ENCODE measurements around the gene BUB1B.

The BUB1B gene, protein sequence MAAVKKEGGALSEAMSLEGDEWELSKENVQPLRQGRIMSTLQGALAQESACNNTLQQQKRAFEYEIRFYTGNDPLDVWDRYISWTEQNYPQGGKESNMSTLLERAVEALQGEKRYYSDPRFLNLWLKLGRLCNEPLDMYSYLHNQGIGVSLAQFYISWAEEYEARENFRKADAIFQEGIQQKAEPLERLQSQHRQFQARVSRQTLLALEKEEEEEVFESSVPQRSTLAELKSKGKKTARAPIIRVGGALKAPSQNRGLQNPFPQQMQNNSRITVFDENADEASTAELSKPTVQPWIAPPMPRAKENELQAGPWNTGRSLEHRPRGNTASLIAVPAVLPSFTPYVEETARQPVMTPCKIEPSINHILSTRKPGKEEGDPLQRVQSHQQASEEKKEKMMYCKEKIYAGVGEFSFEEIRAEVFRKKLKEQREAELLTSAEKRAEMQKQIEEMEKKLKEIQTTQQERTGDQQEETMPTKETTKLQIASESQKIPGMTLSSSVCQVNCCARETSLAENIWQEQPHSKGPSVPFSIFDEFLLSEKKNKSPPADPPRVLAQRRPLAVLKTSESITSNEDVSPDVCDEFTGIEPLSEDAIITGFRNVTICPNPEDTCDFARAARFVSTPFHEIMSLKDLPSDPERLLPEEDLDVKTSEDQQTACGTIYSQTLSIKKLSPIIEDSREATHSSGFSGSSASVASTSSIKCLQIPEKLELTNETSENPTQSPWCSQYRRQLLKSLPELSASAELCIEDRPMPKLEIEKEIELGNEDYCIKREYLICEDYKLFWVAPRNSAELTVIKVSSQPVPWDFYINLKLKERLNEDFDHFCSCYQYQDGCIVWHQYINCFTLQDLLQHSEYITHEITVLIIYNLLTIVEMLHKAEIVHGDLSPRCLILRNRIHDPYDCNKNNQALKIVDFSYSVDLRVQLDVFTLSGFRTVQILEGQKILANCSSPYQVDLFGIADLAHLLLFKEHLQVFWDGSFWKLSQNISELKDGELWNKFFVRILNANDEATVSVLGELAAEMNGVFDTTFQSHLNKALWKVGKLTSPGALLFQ
- long read RNA-seq, transcript BUB1B-201 (23 exons, 3,725 nt) = major isoform, 59 of 122 reads
- long read RNA-seq, partial matches to known transcripts = 32 of 122 reads
- long read RNA-seq, other reads (novel, unspliced or antisense) = 31 of 122 reads

DNA sequence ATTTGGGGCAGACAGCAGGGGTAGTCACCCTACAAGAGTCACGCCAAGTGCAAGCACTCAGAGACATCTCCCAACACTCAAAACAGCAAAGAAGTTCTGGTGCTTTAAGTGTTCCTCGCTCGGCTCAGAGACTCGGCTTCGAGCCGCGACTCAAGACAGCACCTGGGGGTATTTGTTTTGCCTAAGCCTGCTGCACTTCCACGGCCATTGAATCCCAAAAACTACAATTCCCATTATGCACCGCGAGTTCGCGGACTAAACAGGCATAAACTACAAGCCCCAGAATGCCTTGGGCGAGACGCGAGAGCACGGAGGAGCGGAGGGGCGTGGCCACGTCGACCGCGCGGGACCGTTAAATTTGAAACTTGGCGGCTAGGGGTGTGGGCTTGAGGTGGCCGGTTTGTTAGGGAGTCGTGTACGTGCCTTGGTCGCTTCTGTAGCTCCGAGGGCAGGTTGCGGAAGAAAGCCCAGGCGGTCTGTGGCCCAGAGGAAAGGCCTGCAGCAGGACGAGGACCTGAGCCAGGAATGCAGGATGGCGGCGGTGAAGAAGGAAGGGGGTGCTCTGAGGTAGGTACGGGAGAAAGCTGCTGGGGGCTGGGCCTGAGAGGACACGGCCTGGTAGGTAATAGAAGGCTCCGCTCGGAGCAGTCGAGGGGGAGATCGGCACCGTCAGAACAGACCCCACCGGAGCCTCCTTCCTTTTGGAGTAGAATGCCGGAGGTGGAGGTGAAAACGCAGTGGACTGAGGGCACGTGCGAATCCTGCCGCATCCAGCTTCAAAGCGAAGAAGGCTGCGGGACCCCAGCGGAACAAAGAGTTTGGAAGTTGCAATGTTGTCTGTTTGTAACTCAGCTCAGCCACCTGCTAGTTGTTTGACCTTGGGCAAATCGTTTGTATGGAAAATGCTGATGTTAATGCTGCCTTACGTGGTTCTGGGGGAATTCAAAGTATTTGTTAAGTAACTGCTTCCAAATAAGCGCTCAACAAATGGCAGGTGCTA lies at the start of gene BUB1B:
Gene BUB1B, plus strand, starts transcription at position 381 of the 1,000 bp plus-strand sequence. Its CDS starts 152 bp downstream, at position 533.
- no peak for TF ChIP-seq SPI1 (IDR thresholded peaks at IDR 0.05; ENCODE audit: borderline replicate concordance, low read depth)
- TF ChIP-seq POLR2AphosphoS5 (IDR thresholded peaks at IDR 0.05; ENCODE audit: low read depth) = peak; percentile 74
- peak within 1 kb of the TSS; percentile 82 for H3K4me3 ChIP-seq (replicated peaks; ENCODE audit: insufficient read depth, low read length)
- no peaks in the 10 kb centered on the region for H3K27me3 ChIP-seq (ENCODE audit: insufficient read depth, poor library complexity, severe bottlenecking)
- DNase-seq (ENCODE audit: low read depth in 1 of 2, low spot score in 1 of 2) = peak; percentile 92 to 96
- H3K27ac ChIP-seq (replicated peaks) = peak within 1 kb of the TSS; percentile 88

DNA sequence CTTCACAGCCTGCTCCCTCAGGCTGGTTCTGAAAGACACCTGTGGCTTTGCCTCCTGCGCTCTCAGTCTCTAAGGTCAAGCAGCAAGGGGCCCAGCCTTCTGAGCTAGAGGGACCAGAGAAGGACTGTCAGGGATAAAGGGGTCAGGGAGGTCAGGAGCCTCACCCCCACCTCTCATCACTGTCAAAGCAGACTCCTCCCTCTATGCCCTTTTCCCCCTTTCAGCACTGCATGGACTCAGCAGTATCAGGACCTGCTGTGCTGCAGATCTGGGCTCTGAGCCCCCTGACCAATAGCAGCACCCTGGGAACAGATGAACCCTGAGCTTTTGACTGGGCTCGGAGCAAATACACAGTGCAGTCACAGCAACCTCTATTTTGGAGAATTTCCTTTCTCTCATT lies 49.0 kb upstream of the BUB1B start:
- TF ChIP-seq POLR2AphosphoS5 (IDR thresholded peaks at IDR 0.05; ENCODE audit: low read depth) = no peak
- TF ChIP-seq, protein P1, sequence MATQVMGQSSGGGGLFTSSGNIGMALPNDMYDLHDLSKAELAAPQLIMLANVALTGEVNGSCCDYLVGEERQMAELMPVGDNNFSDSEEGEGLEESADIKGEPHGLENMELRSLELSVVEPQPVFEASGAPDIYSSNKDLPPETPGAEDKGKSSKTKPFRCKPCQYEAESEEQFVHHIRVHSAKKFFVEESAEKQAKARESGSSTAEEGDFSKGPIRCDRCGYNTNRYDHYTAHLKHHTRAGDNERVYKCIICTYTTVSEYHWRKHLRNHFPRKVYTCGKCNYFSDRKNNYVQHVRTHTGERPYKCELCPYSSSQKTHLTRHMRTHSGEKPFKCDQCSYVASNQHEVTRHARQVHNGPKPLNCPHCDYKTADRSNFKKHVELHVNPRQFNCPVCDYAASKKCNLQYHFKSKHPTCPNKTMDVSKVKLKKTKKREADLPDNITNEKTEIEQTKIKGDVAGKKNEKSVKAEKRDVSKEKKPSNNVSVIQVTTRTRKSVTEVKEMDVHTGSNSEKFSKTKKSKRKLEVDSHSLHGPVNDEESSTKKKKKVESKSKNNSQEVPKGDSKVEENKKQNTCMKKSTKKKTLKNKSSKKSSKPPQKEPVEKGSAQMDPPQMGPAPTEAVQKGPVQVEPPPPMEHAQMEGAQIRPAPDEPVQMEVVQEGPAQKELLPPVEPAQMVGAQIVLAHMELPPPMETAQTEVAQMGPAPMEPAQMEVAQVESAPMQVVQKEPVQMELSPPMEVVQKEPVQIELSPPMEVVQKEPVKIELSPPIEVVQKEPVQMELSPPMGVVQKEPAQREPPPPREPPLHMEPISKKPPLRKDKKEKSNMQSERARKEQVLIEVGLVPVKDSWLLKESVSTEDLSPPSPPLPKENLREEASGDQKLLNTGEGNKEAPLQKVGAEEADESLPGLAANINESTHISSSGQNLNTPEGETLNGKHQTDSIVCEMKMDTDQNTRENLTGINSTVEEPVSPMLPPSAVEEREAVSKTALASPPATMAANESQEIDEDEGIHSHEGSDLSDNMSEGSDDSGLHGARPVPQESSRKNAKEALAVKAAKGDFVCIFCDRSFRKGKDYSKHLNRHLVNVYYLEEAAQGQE (IDR thresholded peaks at IDR 0.05; ENCODE audit: insufficient replicate concordance, low read depth) = no peak
- no peak for TF ChIP-seq SPI1 (IDR thresholded peaks at IDR 0.05; ENCODE audit: borderline replicate concordance, low read depth)
- Histone ChIP-seq H3K27ac (replicated peaks) (no peak overlapping the region), H3K4me3 (replicated peaks; ENCODE audit: insufficient read depth, low read length) (no peak overlapping the region), H3K27me3 (ENCODE audit: insufficient read depth, poor library complexity, severe bottlenecking) (no peaks in the 10 kb centered on the region)
- no peak for DNase-seq (ENCODE audit: low read depth in 1 of 2, low spot score in 1 of 2)

DNA sequence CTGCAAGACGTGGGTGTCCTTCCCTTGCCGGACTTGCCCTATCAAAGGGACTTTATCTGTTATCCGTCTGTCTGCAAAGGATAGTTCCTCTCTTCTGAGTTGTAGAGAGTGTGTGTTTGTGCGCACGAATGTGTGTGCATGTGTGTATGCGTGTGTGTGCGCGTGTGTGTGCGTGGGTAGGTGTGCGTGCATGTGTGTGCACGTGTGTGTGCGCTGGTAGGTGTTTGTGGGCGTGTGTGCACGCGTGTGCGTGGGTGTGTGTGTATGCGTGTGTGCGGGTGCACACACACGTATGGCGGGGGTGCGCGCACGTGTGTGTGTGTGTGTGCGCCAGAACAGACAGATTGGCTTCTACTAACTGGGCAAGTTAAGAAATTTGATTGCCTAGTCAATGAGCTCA lies 48.1 kb upstream of the BUB1B start:
- H3K27ac ChIP-seq (replicated peaks) = no peak overlapping the region
- H3K27me3 ChIP-seq (ENCODE audit: insufficient read depth, poor library complexity, severe bottlenecking) = no peaks in the 10 kb centered on the region
- no peak for DNase-seq (ENCODE audit: low read depth in 1 of 2, low spot score in 1 of 2)
- H3K4me3 ChIP-seq (replicated peaks; ENCODE audit: insufficient read depth, low read length) = no peak overlapping the region
- TF ChIP-seq GABPA (IDR thresholded peaks at IDR 0.05; ENCODE audit: low read depth) (no peak), POLR2AphosphoS5 (IDR thresholded peaks at IDR 0.05; ENCODE audit: low read depth) (no peak), SPI1 (IDR thresholded peaks at IDR 0.05; ENCODE audit: borderline replicate concordance, low read depth) (no peak)
- TF ChIP-seq, protein P2, sequence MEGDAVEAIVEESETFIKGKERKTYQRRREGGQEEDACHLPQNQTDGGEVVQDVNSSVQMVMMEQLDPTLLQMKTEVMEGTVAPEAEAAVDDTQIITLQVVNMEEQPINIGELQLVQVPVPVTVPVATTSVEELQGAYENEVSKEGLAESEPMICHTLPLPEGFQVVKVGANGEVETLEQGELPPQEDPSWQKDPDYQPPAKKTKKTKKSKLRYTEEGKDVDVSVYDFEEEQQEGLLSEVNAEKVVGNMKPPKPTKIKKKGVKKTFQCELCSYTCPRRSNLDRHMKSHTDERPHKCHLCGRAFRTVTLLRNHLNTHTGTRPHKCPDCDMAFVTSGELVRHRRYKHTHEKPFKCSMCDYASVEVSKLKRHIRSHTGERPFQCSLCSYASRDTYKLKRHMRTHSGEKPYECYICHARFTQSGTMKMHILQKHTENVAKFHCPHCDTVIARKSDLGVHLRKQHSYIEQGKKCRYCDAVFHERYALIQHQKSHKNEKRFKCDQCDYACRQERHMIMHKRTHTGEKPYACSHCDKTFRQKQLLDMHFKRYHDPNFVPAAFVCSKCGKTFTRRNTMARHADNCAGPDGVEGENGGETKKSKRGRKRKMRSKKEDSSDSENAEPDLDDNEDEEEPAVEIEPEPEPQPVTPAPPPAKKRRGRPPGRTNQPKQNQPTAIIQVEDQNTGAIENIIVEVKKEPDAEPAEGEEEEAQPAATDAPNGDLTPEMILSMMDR (IDR thresholded peaks at IDR 0.05; ENCODE audit: insufficient read depth, low read length) = no peak
- TF ChIP-seq, protein P1 (IDR thresholded peaks at IDR 0.05; ENCODE audit: insufficient replicate concordance, low read depth) = no peak

DNA sequence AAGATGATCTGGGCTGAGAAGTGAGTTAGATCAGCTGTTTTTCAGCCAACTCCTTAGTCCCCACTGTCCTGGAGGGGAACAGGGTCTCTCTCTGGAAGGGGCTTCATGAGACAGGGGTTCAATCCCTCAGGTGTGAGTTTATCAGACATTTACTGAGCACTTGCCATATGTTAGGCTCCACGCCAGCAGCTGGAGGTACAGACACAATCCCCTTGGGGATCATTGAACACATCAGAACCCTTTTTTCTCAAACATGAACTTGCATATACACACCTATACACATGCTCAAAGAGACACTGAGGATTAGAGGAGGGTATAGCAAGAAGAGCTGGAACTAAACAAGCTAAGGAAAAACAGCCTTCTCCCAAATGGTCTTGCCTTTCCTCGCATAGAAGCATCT lies 46.7 kb upstream of the BUB1B start:
- TF ChIP-seq, protein P1 (IDR thresholded peaks at IDR 0.05; ENCODE audit: insufficient replicate concordance, low read depth) = no peak
- TF ChIP-seq SPI1 (IDR thresholded peaks at IDR 0.05; ENCODE audit: borderline replicate concordance, low read depth) (no peak), POLR2AphosphoS5 (IDR thresholded peaks at IDR 0.05; ENCODE audit: low read depth) (no peak), GABPA (IDR thresholded peaks at IDR 0.05; ENCODE audit: low read depth) (no peak)
- TF ChIP-seq, protein P2 (IDR thresholded peaks at IDR 0.05; ENCODE audit: insufficient read depth, low read length) = no peak
- no peak for DNase-seq (ENCODE audit: low read depth in 1 of 2, low spot score in 1 of 2)
- Histone ChIP-seq H3K4me3 (replicated peaks; ENCODE audit: insufficient read depth, low read length) (no peak overlapping the region), H3K27ac (replicated peaks) (no peak overlapping the region), H3K27me3 (ENCODE audit: insufficient read depth, poor library complexity, severe bottlenecking) (no peaks in the 10 kb centered on the region)
